Liver (tissue), 3 donors: ENCODE data around the gene SRP9.

Experiments
- ATF3 ChIP-seq: IDR thresholded peaks from 2 replicates; pipeline ENCODE4 v1.6.1; 2016; ENCODE audit warnings: antibody characterized with exemption
- CTCF ChIP-seq: fragments of 150-350 bp; IDR thresholded peaks from 2 replicates; pipeline ENCODE4 v1.5.1; 2017; ENCODE audit warnings: improper control_type of control experiment, low read depth, low read length; ENCODE audit not compliant: missing input control
- EGR1 ChIP-seq, 2 donors: IDR thresholded peaks; 2 replicates each; pipeline ENCODE4 v1.6.1; 2016 to 2018; ENCODE audit warnings: antibody characterized with exemption in 2 of 2, low read depth in 2 of 2
- FOXA1 ChIP-seq: IDR thresholded peaks from 2 replicates; pipeline ENCODE4 v1.6.1; 2016; ENCODE audit warnings: antibody characterized with exemption
- HNF4A ChIP-seq, 2 donors: conservative IDR thresholded peaks; 2 replicates each; pipeline ENCODE4 v1.6.1; 2016; ENCODE audit warnings: antibody characterized with exemption in 2 of 2, mild to moderate bottlenecking in 2 of 2
- NR2F2 ChIP-seq: IDR thresholded peaks from 2 replicates; pipeline ENCODE4 v1.6.1; 2016; ENCODE audit warnings: antibody characterized with exemption
- RAD21 ChIP-seq, 2 donors: IDR thresholded peaks; 2 replicates each; pipeline ENCODE4 v1.6.1; 2016; ENCODE audit warnings: antibody characterized with exemption in 2 of 2, mild to moderate bottlenecking in 2 of 2
- REST ChIP-seq: IDR thresholded peaks from 2 replicates; pipeline ENCODE4 v1.6.1; 2016; ENCODE audit warnings: antibody characterized with exemption, mild to moderate bottlenecking
- RXRA ChIP-seq, 2 donors: IDR thresholded peaks; 2 replicates each; pipeline ENCODE4 v1.6.1; 2017 to 2018; ENCODE audit warnings: antibody characterized with exemption in 2 of 2, mild to moderate bottlenecking in 1 of 2
- SP1 ChIP-seq: IDR thresholded peaks from 2 replicates; pipeline ENCODE4 v1.6.1; 2018; ENCODE audit warnings: antibody characterized with exemption, mild to moderate bottlenecking
- TAF1 ChIP-seq: conservative IDR thresholded peaks from 2 replicates; pipeline ENCODE4 v1.6.1; 2016; ENCODE audit warnings: antibody characterized with exemption, mild to moderate bottlenecking
- YY1 ChIP-seq: IDR thresholded peaks from 2 replicates; pipeline ENCODE4 v1.6.1; 2016; ENCODE audit warnings: antibody characterized with exemption, mild to moderate bottlenecking
- ZBTB33 ChIP-seq: IDR thresholded peaks from 2 replicates; pipeline ENCODE4 v1.6.1; 2016; ENCODE audit warnings: antibody characterized with exemption
- donor health status: healthy.
- donor health status: healthy.

- TF ChIP-seq CTCF (peak; percentile 85), NR2F2 (no peak), ZBTB33 (peak; percentile 45), SP1 (peak; percentile 93), RXRA (IDR thresholded peaks at IDR 0.05) (peak; percentile 25 to 41), RAD21 (IDR thresholded peaks at IDR 0.05) (peak; percentile 85 to 88), FOXA1 (no peak), TAF1 (peak; percentile 66), HNF4A (conservative IDR thresholded peaks at IDR 0.05) (no peak), EGR1 (IDR thresholded peaks at IDR 0.05; ENCODE audit: low read depth in 2 of 2) (peak; percentile 40 to 53), YY1 (peak; percentile 99), ATF3 (no peak), REST (peak; percentile 25)
Measured at GRCh38 chr1:225777583-225778336, at the start of gene SRP9.
